Epithelial cell of proximal tubule (primary cell): ENCODE measurements around the gene ETF1. TPM values are rescaled to one million over a fixed set of nuclear protein-coding genes. Genes with fewer than 3 reads are reported as not detected.

Experiments used
- DNase-seq: peaks from one replicate; pipeline ENCODE4 v3.0.0-alpha.2; 2011; ENCODE audit warnings: low read depth
- H3K4me3 ChIP-seq: 2 replicates; pipeline ENCODE4 v1.5.1; 2011; ENCODE audit warnings: low read depth, mild to moderate bottlenecking, low read length
- total RNA-seq: library from RNA; depleted of rRNA; stranded (reverse); fragments of >200 nt; gene quantifications from 2 replicates; pipeline ENCODE4 v1.2.3, GENCODE V29; 2015
- TF ChIP-seq, protein P1 (sequence below): conservative IDR thresholded peaks from 2 replicates; pipeline ENCODE4 v1.5.1; 2012; ENCODE audit warnings: low read depth, mild to moderate bottlenecking, low read length

Gene ETF1
- total RNA-seq, 1 donor from 2014 or later, result 65.1 TPM

DNA sequence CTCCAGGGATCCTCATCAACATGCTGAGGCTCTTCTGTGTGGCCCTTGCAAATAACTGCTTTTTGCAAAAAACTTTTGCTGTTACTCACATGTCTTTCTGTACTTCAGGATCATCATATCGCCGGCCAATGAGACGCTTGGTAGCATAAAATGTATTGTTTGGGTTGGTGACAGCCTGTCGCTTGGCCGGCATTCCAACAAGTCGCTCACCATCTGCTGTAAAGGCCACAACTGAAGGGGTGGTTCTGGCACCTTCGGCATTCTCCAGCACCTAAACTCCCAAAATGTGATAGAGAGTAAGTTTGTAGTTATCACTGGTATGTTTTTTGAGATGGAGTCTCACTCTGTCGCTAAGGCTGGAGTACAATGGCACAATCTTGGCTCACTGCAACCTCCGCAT lies 27.8 kb upstream of the ETF1 start:
- H3K4me3 ChIP-seq, result no peak overlapping the region
- TF ChIP-seq, protein P1, sequence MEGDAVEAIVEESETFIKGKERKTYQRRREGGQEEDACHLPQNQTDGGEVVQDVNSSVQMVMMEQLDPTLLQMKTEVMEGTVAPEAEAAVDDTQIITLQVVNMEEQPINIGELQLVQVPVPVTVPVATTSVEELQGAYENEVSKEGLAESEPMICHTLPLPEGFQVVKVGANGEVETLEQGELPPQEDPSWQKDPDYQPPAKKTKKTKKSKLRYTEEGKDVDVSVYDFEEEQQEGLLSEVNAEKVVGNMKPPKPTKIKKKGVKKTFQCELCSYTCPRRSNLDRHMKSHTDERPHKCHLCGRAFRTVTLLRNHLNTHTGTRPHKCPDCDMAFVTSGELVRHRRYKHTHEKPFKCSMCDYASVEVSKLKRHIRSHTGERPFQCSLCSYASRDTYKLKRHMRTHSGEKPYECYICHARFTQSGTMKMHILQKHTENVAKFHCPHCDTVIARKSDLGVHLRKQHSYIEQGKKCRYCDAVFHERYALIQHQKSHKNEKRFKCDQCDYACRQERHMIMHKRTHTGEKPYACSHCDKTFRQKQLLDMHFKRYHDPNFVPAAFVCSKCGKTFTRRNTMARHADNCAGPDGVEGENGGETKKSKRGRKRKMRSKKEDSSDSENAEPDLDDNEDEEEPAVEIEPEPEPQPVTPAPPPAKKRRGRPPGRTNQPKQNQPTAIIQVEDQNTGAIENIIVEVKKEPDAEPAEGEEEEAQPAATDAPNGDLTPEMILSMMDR, result no peak
- no peak for DNase-seq

DNA sequence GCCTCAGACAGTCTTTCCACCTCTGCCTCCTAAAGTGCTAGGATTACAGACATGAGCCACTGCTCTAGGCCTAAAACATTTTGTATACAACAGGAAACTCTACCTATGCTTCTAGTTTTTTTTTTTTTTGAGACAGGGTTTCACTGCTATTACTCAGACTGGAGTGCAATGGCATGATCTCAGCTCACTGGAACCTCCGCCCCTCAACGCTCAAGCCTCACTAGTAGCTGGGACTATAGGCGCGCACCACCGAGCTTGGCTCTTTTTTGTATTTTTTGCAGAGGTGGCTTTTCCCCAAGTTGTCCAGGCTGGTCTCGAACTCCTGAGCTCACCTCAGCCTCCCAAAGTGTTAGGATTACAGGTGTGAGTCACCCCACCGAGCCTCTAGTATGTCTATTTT lies 26.7 kb upstream of the ETF1 start:
- DNase-seq, result no peak
- no peak overlapping the region for H3K4me3 ChIP-seq
- TF ChIP-seq, protein P1, result no peak

DNA sequence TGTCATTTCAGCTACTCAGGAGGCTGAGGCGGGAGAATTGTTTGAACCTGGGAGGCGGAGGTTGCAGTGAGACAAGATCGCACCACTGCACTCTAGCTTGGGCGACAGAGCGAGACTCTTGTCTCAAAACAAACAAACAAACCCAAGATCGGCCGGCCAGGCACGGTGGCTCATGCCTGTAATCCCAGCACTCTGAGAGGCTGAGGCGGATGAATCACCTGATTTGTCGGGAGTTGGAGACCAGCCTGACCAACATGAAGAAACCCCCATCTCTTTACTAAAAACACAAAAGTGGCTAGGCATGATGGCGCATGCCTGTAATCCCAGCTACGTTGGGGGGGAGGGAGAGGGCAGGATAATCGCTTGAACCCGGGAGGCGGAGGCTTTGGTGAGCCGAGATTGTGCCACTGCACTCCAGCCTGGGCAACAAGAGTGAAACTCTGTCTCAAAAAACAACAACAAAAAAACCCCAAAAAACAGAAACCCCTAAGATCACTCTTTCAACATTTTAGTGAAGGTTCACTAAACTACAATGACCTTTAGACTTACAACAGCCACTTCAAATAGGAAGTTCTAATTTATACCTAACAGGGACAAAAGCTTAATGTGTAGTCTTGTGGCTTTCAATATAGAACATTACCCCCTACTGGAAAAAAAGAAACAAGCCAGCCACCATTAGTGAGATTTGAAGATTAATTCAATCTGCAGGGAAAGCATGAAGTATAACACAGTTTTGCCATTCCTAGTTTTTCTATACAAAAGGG lies 25.2 kb upstream of the ETF1 start:
- DNase-seq, result peak; percentile 52
- TF ChIP-seq, protein P1, result no peak
- H3K4me3 ChIP-seq, result no peak overlapping the region

DNA sequence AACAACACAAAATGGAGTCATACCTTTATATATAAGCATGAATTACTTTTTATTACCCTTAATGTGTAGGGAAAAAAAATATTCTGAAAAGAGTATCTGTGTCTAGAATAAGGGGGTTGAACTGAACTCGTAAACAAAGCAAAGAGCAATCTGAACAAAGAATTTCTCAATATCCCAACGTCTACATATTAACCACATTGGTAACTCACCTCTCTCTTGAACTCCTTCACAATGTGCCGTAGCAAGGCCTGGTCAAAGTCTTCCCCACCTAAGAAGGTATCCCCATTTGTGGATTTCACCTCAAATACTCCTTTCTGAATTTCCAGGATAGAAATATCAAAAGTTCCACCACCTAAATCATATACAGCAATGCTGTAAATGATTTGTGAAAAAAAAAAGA lies 23.8 kb upstream of the ETF1 start:
- no peak overlapping the region for H3K4me3 ChIP-seq
- no peak for DNase-seq
- TF ChIP-seq, protein P1, result no peak

DNA sequence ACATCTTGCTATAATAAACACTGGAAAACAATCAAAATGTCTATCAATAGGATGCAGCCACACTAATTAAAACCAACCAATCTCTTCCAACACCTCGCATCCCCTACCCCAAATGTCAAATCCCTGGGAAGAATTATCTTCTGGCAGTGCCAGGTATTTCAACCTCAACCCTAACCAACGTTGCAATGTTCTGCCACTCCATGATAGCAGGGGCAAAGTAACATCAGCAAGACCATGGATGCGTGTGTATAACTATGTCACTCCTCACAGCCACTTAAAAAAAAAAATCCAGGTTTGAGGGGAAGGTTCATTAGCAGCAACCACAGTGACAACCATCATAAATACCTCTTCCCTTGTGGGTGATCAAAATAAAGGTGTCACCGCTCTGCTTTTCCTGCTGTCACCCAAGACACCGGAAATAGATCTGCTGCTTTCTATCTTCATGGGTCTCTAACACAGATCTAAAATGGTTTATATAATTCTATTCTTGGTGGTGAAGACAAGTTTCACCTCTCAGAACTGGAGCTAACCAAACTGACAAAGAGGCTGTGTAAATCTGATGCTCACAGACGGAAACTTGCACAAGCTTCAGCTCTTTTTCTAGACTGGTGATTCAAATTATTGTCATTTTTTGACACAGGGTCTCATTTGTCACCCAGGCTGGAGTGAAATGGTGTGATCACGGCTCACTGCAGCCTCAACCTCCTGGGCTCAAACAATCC lies 22.2 kb upstream of the ETF1 start:
- no peak overlapping the region for H3K4me3 ChIP-seq
- no peak for DNase-seq
- TF ChIP-seq, protein P1, result no peak

DNA sequence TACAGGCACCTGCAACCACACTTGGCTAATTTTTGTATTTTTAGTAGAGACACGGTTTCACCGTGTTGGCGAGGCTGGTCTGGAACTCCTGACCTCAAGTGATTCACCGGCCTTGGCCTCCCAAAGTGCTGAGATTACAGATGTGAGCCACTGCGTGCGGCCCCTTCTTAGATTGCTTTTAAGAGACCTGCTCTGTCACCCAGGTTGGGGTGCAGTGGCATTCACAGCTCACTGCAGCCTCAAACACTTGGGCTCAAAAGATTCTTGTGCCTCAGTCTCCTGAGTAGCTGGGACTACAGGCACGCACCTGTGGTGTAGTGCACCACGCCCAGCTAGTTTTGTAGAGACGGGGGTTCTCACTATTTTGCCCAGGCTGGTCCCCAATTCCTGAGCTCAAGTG lies 21.2 kb upstream of the ETF1 start:
- no peak for DNase-seq
- H3K4me3 ChIP-seq, result no peak overlapping the region
- TF ChIP-seq, protein P1, result no peak
